ENCODE data around the gene NOP14. TPM values are rescaled to one million over a fixed set of nuclear protein-coding genes. Genes with fewer than 3 reads are reported as not detected.
"Not testable (repeated sequence)": the region's sequence is repeated elsewhere in the genome, so short reads cannot be mapped to it uniquely, and the experiment has no call there.

Gene NOP14
- total RNA-seq, 2 experiments from 2014 or later = 31.7 to 66.2 TPM

DNA sequence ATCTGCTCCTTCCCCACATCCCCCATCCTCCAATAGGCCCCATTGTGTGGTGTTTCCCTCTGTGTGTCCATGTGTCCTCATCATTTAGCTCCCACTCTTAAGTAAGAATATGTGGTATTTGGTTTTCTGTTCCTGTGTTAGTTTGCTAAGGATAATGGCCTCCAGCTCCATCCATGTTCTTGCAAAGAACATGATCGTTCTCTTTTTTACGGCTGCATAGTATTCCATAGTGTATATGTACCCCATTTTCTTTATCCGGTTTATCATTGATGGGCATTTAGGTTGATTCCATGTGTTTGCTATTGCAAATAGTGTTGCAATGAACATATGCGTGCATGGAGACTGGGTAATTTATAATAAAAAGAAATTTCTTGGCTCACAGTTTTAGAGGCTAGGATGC, 31.7 kb upstream of the NOP14 start:
- no TSS peak for BruUV-seq (replicated peaks)
- no peaks in the 10 kb centered on the region for H4K20me1 ChIP-seq (ENCODE audit: insufficient read depth, low read length)
- no peak overlapping the region for H3K27ac ChIP-seq (ENCODE audit: low read depth, low read length, poor library complexity, severe bottlenecking)
- H3K4me2 ChIP-seq (ENCODE audit: low read length) = no peak overlapping the region
- no peaks in the 10 kb centered on the region for H3K9me2 ChIP-seq (ENCODE audit: insufficient read depth, low read length)
- ChIA-PET POLR2A (interaction anchor here (0.7 kb wide), 1 partner anchor 181 kb away, joined by 6 read pairs; no protein-coding TSS in a partner anchor), CTCF (ENCODE audit: unreplicated experiment) (no interaction called here)
- no peaks in the 10 kb centered on the region for H3K36me3 ChIP-seq (ENCODE audit: insufficient read depth, low read length)
- no peaks in the 10 kb centered on the region for H3K79me2 ChIP-seq (ENCODE audit: insufficient read depth, low read depth, low read length)
- no peak overlapping the region for H3K4me3 ChIP-seq (ENCODE audit: low read depth, low read length, poor library complexity, severe bottlenecking)
- intact Hi-C loops (cut with micrococcal nuclease; ENCODE audit: unreplicated experiment) = no loop called here
- no peaks in the 10 kb centered on the region for H3K4me1 ChIP-seq (ENCODE audit: insufficient read depth, low read length, poor library complexity, severe bottlenecking)
- no peak overlapping the region for H2AFZ ChIP-seq (ENCODE audit: low read length)
- H3K9me3 ChIP-seq (ENCODE audit: low read length) = no peaks in the 10 kb centered on the region
- no peak for TF ChIP-seq EZH2phosphoT487 (IDR thresholded peaks at IDR 0.05; ENCODE audit: borderline replicate concordance, low read depth, low read length)
- no peak for TF ChIP-seq CTCF (conservative IDR thresholded peaks at IDR 0.05; ENCODE audit: low read length)
- no peak for DNase-seq (ENCODE audit: low spot score)

- H2AFZ ChIP-seq (ENCODE audit: low read length) = no peak overlapping the region
- no peaks in the 10 kb centered on the region; the same call in 1 of the 2 replicates for H3K9me3 ChIP-seq (ENCODE audit: low read length)
- no TSS peak for BruUV-seq (replicated peaks)
- POLR2A ChIA-PET = interaction anchor here (1.3 kb wide), 1 partner anchor 32 kb away, joined by 3 read pairs; no protein-coding TSS in a partner anchor
- H3K79me2 ChIP-seq (ENCODE audit: insufficient read depth, low read depth, low read length) = no peaks in the 10 kb centered on the region
- H3K9me2 ChIP-seq (ENCODE audit: insufficient read depth, low read length) = no peaks in the 10 kb centered on the region
- no peaks in the 10 kb centered on the region for H3K4me1 ChIP-seq (ENCODE audit: insufficient read depth, low read length, poor library complexity, severe bottlenecking)
- CTCF ChIA-PET (ENCODE audit: unreplicated experiment) = no interaction called here
- no peak overlapping the region for H3K4me2 ChIP-seq (ENCODE audit: low read length)
- intact Hi-C loops (cut with micrococcal nuclease; ENCODE audit: unreplicated experiment) = no loop called here
- no peak overlapping the region for H3K27ac ChIP-seq (ENCODE audit: low read depth, low read length, poor library complexity, severe bottlenecking)
- H3K4me3 ChIP-seq (ENCODE audit: low read depth, low read length, poor library complexity, severe bottlenecking) = no peak overlapping the region
- TF ChIP-seq CTCF (conservative IDR thresholded peaks at IDR 0.05; ENCODE audit: low read length) (no peak), EZH2phosphoT487 (IDR thresholded peaks at IDR 0.05; ENCODE audit: borderline replicate concordance, low read depth, low read length) (no peak)
- H4K20me1 ChIP-seq (ENCODE audit: insufficient read depth, low read length) = no peaks in the 10 kb centered on the region
- H3K36me3 ChIP-seq (ENCODE audit: insufficient read depth, low read length) = no peaks in the 10 kb centered on the region
- DNase-seq (ENCODE audit: low spot score) = no peak
These were observed 28.0 kb upstream of the NOP14 start for GRCh38 chr4:2991243-2991642.

GRCh38 chr4:2983715-2984114, 20.5 kb upstream of the NOP14 start:
- H3K36me3 ChIP-seq (ENCODE audit: insufficient read depth, low read length); DNase-seq (ENCODE audit: low spot score); H3K4me3 ChIP-seq (ENCODE audit: low read depth, low read length, poor library complexity, severe bottlenecking); H3K79me2 ChIP-seq (ENCODE audit: insufficient read depth, low read depth, low read length); H3K27ac ChIP-seq (ENCODE audit: low read depth, low read length, poor library complexity, severe bottlenecking); BruUV-seq (replicated peaks); intact Hi-C loops (cut with micrococcal nuclease; ENCODE audit: unreplicated experiment); H4K20me1 ChIP-seq (ENCODE audit: insufficient read depth, low read length); H3K9me2 ChIP-seq (ENCODE audit: insufficient read depth, low read length); H3K4me1 ChIP-seq (ENCODE audit: insufficient read depth, low read length, poor library complexity, severe bottlenecking); H3K4me2 ChIP-seq (ENCODE audit: low read length); H2AFZ ChIP-seq (ENCODE audit: low read length); H3K9me3 ChIP-seq (ENCODE audit: low read length); CTCF ChIA-PET (ENCODE audit: unreplicated experiment): not testable (repeated sequence)
- POLR2A ChIA-PET = interaction anchor here (0.6 kb wide), 2 partner anchors 87 to 404 kb away, joined by 3 read pairs; no protein-coding TSS in a partner anchor

All from OCI-LY7 (cell line).